Neural progenitor cell (in vitro differentiated cells): ENCODE measurements around the gene REPS1. TPM values are rescaled to one million over a fixed set of nuclear protein-coding genes. Genes with fewer than 3 reads are reported as not detected.
"Not testable (repeated sequence)": the region's sequence is repeated elsewhere in the genome, so short reads cannot be mapped to it uniquely, and the experiment has no call there.

Experiments used
- DNase-seq: peaks from one replicate; pipeline ENCODE4 v3.0.0-alpha.2; 2016; ENCODE audit warnings: low spot score
- H2AFZ ChIP-seq: fragments of 200-600 bp; sonication (generic); replicated peaks from 2 replicates; pipeline ENCODE4 v1.6.1; 2016; ENCODE audit warnings: antibody characterized with exemption
- H3F3A ChIP-seq: fragments of 200-600 bp; sonication (generic); 2 replicates; pipeline ENCODE4 v1.6.1; 2016; ENCODE audit warnings: antibody characterized with exemption, low read depth
- H3K27ac ChIP-seq: fragments of 200-600 bp; sonication (generic); 2 replicates; pipeline ENCODE4 v1.5.1; 2016; ENCODE audit warnings: mild to moderate bottlenecking
- H3K27me3 ChIP-seq: fragments of 200-600 bp; sonication (generic); 2 replicates; pipeline ENCODE4 v1.6.1; 2016; ENCODE audit warnings: mild to moderate bottlenecking, moderate library complexity
- H3K36me3 ChIP-seq: fragments of 200-600 bp; sonication (generic); 2 replicates; pipeline ENCODE4 v1.5.1; 2016
- H3K4me1 ChIP-seq: fragments of 200-600 bp; sonication (generic); 2 replicates; pipeline ENCODE4 v1.6.1; 2016; ENCODE audit warnings: mixed run types
- H3K4me2 ChIP-seq: fragments of 200-600 bp; sonication (generic); 2 replicates; pipeline ENCODE4 v1.6.1; 2016
- H3K4me3 ChIP-seq: fragments of 200-600 bp; sonication (generic); 2 replicates; pipeline ENCODE4 v1.5.1; 2016
- H3K79me2 ChIP-seq: fragments of 200-600 bp; sonication (generic); 2 replicates; pipeline ENCODE4 v1.6.1; 2016; ENCODE audit warnings: low read depth
- H3K9ac ChIP-seq: fragments of 200-600 bp; sonication (generic); 2 replicates; pipeline ENCODE4 v1.6.1; 2016
- H3K9me3 ChIP-seq: fragments of 200-600 bp; sonication (generic); 2 replicates; pipeline ENCODE4 v1.5.1; 2016; ENCODE audit warnings: low read depth
- H4K20me1 ChIP-seq: fragments of 200-600 bp; sonication (generic); 2 replicates; pipeline ENCODE4 v1.6.1; 2016; ENCODE audit warnings: low read depth
- H3K27ac Mint-ChIP-seq: 3 replicates; pipeline ENCODE4 v1.8.0; 2021; ENCODE audit warnings: mixed read lengths
- H3K27me3 Mint-ChIP-seq: 2 replicates; pipeline ENCODE4 v1.8.0; 2022; ENCODE audit warnings: low read depth, mild to moderate bottlenecking, inconsistent platforms, moderate library complexity, mixed read lengths; ENCODE audit not compliant: insufficient read depth
- H3K36me3 Mint-ChIP-seq: 3 replicates; pipeline ENCODE4 v1.8.0; 2021; ENCODE audit warnings: mixed read lengths
- H3K4me1 Mint-ChIP-seq: 3 replicates; pipeline ENCODE4 v1.8.0; 2021; ENCODE audit warnings: mixed read lengths
- H3K4me3 Mint-ChIP-seq: 3 replicates; pipeline ENCODE4 v1.8.0; 2021; ENCODE audit warnings: mild to moderate bottlenecking, moderate library complexity, mixed read lengths
- H3K9me3 Mint-ChIP-seq: 3 replicates; pipeline ENCODE4 v1.8.0; 2020; ENCODE audit warnings: mixed read lengths
- CTCF ChIP-seq: fragments of 200-600 bp; sonication (generic); IDR thresholded peaks from 2 replicates; pipeline ENCODE4 v1.5.1; 2017; ENCODE audit warnings: antibody characterized with exemption, mild to moderate bottlenecking
- EZH2 ChIP-seq: fragments of 200-600 bp; sonication (generic); IDR thresholded peaks from 2 replicates; pipeline ENCODE4 v1.6.1; 2017; ENCODE audit warnings: antibody characterized with exemption, mild to moderate bottlenecking, moderate library complexity
- EZH2phosphoT487 ChIP-seq: fragments of 200-600 bp; sonication (generic); IDR thresholded peaks from 2 replicates; pipeline ENCODE4 v1.6.1; 2017; ENCODE audit warnings: antibody characterized with exemption
- total RNA-seq: library from RNA; depleted of rRNA; stranded (reverse); fragments of >200 nt; gene quantifications from 2 replicates; pipeline ENCODE4 v1.2.3, GENCODE V29; 2015; ENCODE audit warnings: low replicate concordance

The REPS1 gene
- total RNA-seq, 1 donor from 2014 or later: 97.5 TPM

GRCh38 chr6:138999949-139000725, 12.1 kb upstream of the REPS1 start:
- no peaks in the 10 kb centered on the region for H3K9me3 ChIP-seq

DNA sequence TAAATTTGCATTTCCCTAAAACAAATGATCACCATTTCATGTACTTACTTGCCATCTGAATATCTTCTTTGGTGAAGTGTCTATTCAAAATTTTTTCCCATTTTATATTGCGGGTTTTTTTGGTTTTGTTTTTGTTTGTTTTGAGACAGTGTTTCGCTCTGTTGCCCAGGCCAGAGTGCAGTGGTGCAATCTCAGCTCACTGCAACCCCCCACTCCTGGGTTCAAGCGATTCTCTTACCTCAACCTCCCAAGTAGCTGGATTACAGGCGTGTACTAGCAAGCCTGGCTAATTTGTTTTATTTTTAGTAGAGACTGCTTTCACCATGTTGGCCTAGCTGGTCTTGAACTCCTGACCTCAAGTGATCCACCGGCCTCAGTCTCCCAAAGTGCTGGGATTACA, 9.1 kb upstream of the REPS1 start:
- H3F3A ChIP-seq: no peaks in the 10 kb centered on the region
- H3K4me1 ChIP-seq: no peaks in the 10 kb centered on the region
- H3K9me3 ChIP-seq: no peaks in the 10 kb centered on the region
- no peak overlapping the region for H3K27ac Mint-ChIP-seq
- H4K20me1 ChIP-seq: no peaks in the 10 kb centered on the region
- H3K27me3 Mint-ChIP-seq: peaks cover 2% of the 10 kb centered on the region
- no peak overlapping the region for H3K9ac ChIP-seq
- H3K36me3 ChIP-seq: no peaks in the 10 kb centered on the region
- H3K4me2 ChIP-seq: no peak overlapping the region
- H3K4me3 ChIP-seq: no peak overlapping the region
- no peaks in the 10 kb centered on the region for H3K36me3 Mint-ChIP-seq
- H3K4me3 Mint-ChIP-seq: no peak overlapping the region
- no peaks in the 10 kb centered on the region for H3K79me2 ChIP-seq
- H3K4me1 Mint-ChIP-seq: no peaks in the 10 kb centered on the region
- no peak overlapping the region for H2AFZ ChIP-seq
- TF ChIP-seq CTCF (no peak), EZH2phosphoT487 (no peak), EZH2 (no peak)
- no peak overlapping the region for H3K27ac ChIP-seq
- H3K27me3 ChIP-seq: no peaks in the 10 kb centered on the region
- H3K9me3 Mint-ChIP-seq: no peaks in the 10 kb centered on the region
- no peak for DNase-seq

More at GRCh38 chr6:138999949-139000725, 12.1 kb upstream of the REPS1 start:
- Histone ChIP-seq H4K20me1 (no peaks in the 10 kb centered on the region), H2AFZ (no peak overlapping the region), H3K9ac (no peak overlapping the region), H3K4me2 (no peak overlapping the region), H3K79me2 (no peaks in the 10 kb centered on the region), H3K27me3 (no peaks in the 10 kb centered on the region), H3K4me1 (no peaks in the 10 kb centered on the region), H3K4me3 (no peak overlapping the region), H3K27ac (no peak overlapping the region), H3F3A (no peaks in the 10 kb centered on the region), H3K36me3 (no peaks in the 10 kb centered on the region)
- Mint-ChIP-seq H3K36me3 (no peaks in the 10 kb centered on the region), H3K4me3 (no peak overlapping the region), H3K27ac (no peak overlapping the region), H3K4me1 (no peaks in the 10 kb centered on the region), H3K27me3 (no peaks in the 10 kb centered on the region), H3K9me3 (no peaks in the 10 kb centered on the region)
- no peak for TF ChIP-seq CTCF
- no peak for TF ChIP-seq EZH2phosphoT487
- no peak for TF ChIP-seq EZH2
- DNase-seq: no peak

GRCh38 chr6:138996524-138996923, 8.5 kb upstream of the REPS1 start:
- no peak for DNase-seq
- Histone ChIP-seq H3K27me3 (no peaks in the 10 kb centered on the region), H3K9me3 (no peaks in the 10 kb centered on the region), H3K36me3 (no peaks in the 10 kb centered on the region), H3K79me2 (no peaks in the 10 kb centered on the region), H3K27ac (no peak overlapping the region), H3K4me3 (no peak overlapping the region), H3F3A (no peaks in the 10 kb centered on the region), H3K4me1 (no peaks in the 10 kb centered on the region), H3K4me2 (no peak overlapping the region), H3K9ac (no peak overlapping the region), H4K20me1 (no peaks in the 10 kb centered on the region), H2AFZ (no peak overlapping the region)
- Mint-ChIP-seq H3K36me3 (no peaks in the 10 kb centered on the region), H3K27ac (no peak overlapping the region), H3K4me3 (no peak overlapping the region), H3K4me1 (no peaks in the 10 kb centered on the region), H3K27me3 (peaks cover 2% of the 10 kb centered on the region), H3K9me3 (no peaks in the 10 kb centered on the region)
- TF ChIP-seq EZH2 (no peak), CTCF (no peak), EZH2phosphoT487 (no peak)

- not testable (repeated sequence) for H3K27ac ChIP-seq, H3K4me1 Mint-ChIP-seq, H3K4me3 ChIP-seq, H3F3A ChIP-seq, H4K20me1 ChIP-seq, H2AFZ ChIP-seq, H3K4me1 ChIP-seq, H3K27ac Mint-ChIP-seq, H3K4me2 ChIP-seq, H3K9ac ChIP-seq, H3K36me3 Mint-ChIP-seq, H3K9me3 Mint-ChIP-seq, H3K27me3 Mint-ChIP-seq, H3K4me3 Mint-ChIP-seq, DNase-seq, H3K79me2 ChIP-seq, H3K36me3 ChIP-seq, H3K9me3 ChIP-seq, H3K27me3 ChIP-seq
Observed at GRCh38 chr6:138993410-138993809, 5.4 kb upstream of the REPS1 start.

- not testable (repeated sequence) for H3K27ac ChIP-seq, H3K4me1 Mint-ChIP-seq, H3F3A ChIP-seq, H3K4me3 Mint-ChIP-seq, H3K9ac ChIP-seq, H3K4me2 ChIP-seq, H3K4me3 ChIP-seq, H3K27me3 Mint-ChIP-seq, H4K20me1 ChIP-seq, H3K79me2 ChIP-seq, H3K36me3 ChIP-seq, H3K27me3 ChIP-seq, H3K27ac Mint-ChIP-seq, H3K9me3 ChIP-seq, H2AFZ ChIP-seq, H3K36me3 Mint-ChIP-seq, H3K4me1 ChIP-seq, H3K9me3 Mint-ChIP-seq, DNase-seq
Observed at GRCh38 chr6:138992965-138993364, 4.9 kb upstream of the REPS1 start.
